ENCODE data around the gene GBE1.
"Not testable (repeated sequence)": the region's sequence is repeated elsewhere in the genome, so short reads cannot be mapped to it uniquely, and the experiment has no call there.

The GBE1 gene

GRCh38 chr3:81496407-81497104, 264.9 kb downstream of the GBE1 start:
- in situ Hi-C loops (cut with MboI; ENCODE audit: low sequenced_read_pairs), result no loop called here
- H3K36me3 ChIP-seq (replicated peaks), result no peaks in the 10 kb centered on the region

GRCh38 chr3:81492471-81492870, 269.0 kb downstream of the GBE1 start:
- H3K4me1 ChIP-seq; H3K27me3 ChIP-seq (ENCODE audit: low read depth); H3K9me3 ChIP-seq; H3K4me3 ChIP-seq; H3K36me3 ChIP-seq (replicated peaks); in situ Hi-C loops (cut with MboI; ENCODE audit: low sequenced_read_pairs); DNase-seq (ENCODE audit: low spot score in 2 of 2): not testable (repeated sequence)

More at GRCh38 chr3:81496407-81497104, 264.9 kb downstream of the GBE1 start:
- H3K27me3 ChIP-seq (ENCODE audit: low read depth), result no peaks in the 10 kb centered on the region
- H3K4me3 ChIP-seq, result no peak overlapping the region
- DNase-seq (ENCODE audit: low spot score in 2 of 2), result no peak
- H3K9me3 ChIP-seq, result no peaks in the 10 kb centered on the region
- H3K4me1 ChIP-seq, result no peaks in the 10 kb centered on the region

DNA sequence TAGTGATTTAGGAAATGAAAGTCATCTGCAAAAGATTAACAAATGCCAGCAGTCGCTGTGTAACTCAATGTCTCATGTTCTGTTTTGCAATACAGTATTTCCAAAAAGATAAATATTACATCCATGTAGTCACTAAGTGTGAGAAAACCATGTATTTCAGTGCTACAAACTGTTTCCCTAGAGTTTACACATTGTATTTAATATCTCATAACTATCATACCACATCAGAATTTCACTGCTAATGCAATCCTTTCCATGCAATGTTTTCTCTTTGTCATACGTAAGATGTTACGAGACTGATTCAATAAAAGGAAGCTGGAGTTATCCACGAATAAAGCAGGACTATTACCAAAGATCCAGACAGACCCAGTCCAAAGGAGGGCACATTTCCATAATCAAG, 269.4 kb downstream of the GBE1 start:
- no peak overlapping the region for H3K4me3 ChIP-seq
- DNase-seq (ENCODE audit: low spot score in 2 of 2), result no peak
- no peaks in the 10 kb centered on the region for H3K27me3 ChIP-seq (ENCODE audit: low read depth)
- in situ Hi-C loops (cut with MboI; ENCODE audit: low sequenced_read_pairs), result no loop called here
- no peaks in the 10 kb centered on the region for H3K4me1 ChIP-seq
- H3K36me3 ChIP-seq (replicated peaks), result no peaks in the 10 kb centered on the region
- H3K9me3 ChIP-seq, result no peaks in the 10 kb centered on the region

- peak; percentile 82 to 93 for DNase-seq (ENCODE audit: low spot score in 2 of 2)
- Histone ChIP-seq H3K27me3 (ENCODE audit: low read depth) (no peaks in the 10 kb centered on the region), H3K4me3 (no peak overlapping the region), H3K36me3 (replicated peaks) (no peaks in the 10 kb centered on the region), H3K4me1 (no peaks in the 10 kb centered on the region), H3K9me3 (no peaks in the 10 kb centered on the region)
- in situ Hi-C loops (cut with MboI; ENCODE audit: low sequenced_read_pairs), result no loop called here
These were observed 270.7 kb downstream of the GBE1 start for GRCh38 chr3:81490541-81491288.

DNA sequence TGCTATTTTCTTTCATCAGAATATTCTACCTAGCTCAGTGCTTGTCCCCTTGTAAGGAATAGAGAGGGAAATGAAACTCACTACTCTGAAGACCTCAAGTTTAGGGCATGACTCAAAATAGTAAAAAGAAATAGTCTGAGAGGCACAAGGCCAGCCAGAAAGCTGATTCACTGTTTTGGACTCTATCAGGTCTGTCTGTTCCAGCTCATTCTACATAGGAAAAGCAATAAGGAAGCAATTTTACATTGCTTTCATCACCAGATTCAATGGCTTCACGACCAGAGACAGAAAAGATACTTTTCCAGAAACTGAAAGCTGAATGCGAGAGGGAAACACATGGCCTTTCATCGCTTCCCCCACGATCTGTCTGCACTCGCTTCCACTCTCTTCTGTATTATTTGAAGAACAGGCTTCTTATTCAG, 276.0 kb downstream of the GBE1 start:
- no peak for DNase-seq (ENCODE audit: low spot score in 2 of 2)
- Histone ChIP-seq H3K27me3 (ENCODE audit: low read depth) (no peaks in the 10 kb centered on the region), H3K9me3 (no peaks in the 10 kb centered on the region), H3K36me3 (replicated peaks) (no peaks in the 10 kb centered on the region), H3K4me3 (no peak overlapping the region), H3K4me1 (no peaks in the 10 kb centered on the region)
- in situ Hi-C loops (cut with MboI; ENCODE audit: low sequenced_read_pairs), result no loop called here

- Histone ChIP-seq H3K36me3 (replicated peaks) (no peaks in the 10 kb centered on the region), H3K4me1 (no peaks in the 10 kb centered on the region), H3K4me3 (no peak overlapping the region), H3K9me3 (no peaks in the 10 kb centered on the region), H3K27me3 (ENCODE audit: low read depth) (no peaks in the 10 kb centered on the region)
- in situ Hi-C loops (cut with MboI; ENCODE audit: low sequenced_read_pairs), result no loop called here
- no peak for DNase-seq (ENCODE audit: low spot score in 2 of 2)
These were observed 276.9 kb downstream of the GBE1 start for GRCh38 chr3:81484520-81484919.

- H3K4me3 ChIP-seq, result no peak overlapping the region
- no peaks in the 10 kb centered on the region for H3K4me1 ChIP-seq
- in situ Hi-C loops (cut with MboI; ENCODE audit: low sequenced_read_pairs), result no loop called here
- no peaks in the 10 kb centered on the region for H3K36me3 ChIP-seq (replicated peaks)
- no peaks in the 10 kb centered on the region for H3K9me3 ChIP-seq
- no peak for DNase-seq (ENCODE audit: low spot score in 2 of 2)
- H3K27me3 ChIP-seq (ENCODE audit: low read depth), result no peaks in the 10 kb centered on the region
These were observed 278.4 kb downstream of the GBE1 start for GRCh38 chr3:81483046-81483445.

DNA sequence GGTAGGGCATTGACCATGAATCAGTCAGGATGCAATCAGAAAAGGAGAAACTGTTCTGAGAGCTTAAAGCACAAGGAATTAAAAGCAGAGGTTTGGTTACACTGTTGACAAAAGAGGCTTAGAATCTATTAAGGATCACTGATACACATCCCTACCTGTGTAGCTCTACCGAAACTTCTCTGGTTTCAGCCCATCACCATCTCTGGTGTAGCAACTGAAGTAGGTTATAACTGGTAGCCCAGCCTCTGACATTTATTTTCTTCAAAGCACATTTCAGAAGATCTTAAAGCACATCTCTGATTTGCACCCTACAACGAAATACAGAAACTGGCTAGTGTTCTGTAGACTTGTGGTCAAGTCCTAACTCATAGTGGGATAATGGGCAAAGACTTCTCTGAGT, 283.7 kb downstream of the GBE1 start:
- in situ Hi-C loops (cut with MboI; ENCODE audit: low sequenced_read_pairs), result no loop called here
- Histone ChIP-seq H3K36me3 (replicated peaks) (no peaks in the 10 kb centered on the region), H3K27me3 (ENCODE audit: low read depth) (no peaks in the 10 kb centered on the region), H3K4me1 (no peaks in the 10 kb centered on the region), H3K4me3 (no peak overlapping the region), H3K9me3 (no peaks in the 10 kb centered on the region)
- no peak for DNase-seq (ENCODE audit: low spot score in 2 of 2)

GRCh38 chr3:81476692-81477091, 284.8 kb downstream of the GBE1 start:
- Histone ChIP-seq H3K9me3 (no peaks in the 10 kb centered on the region), H3K36me3 (replicated peaks) (no peaks in the 10 kb centered on the region), H3K4me1 (no peaks in the 10 kb centered on the region), H3K4me3 (no peak overlapping the region), H3K27me3 (ENCODE audit: low read depth) (no peaks in the 10 kb centered on the region)
- in situ Hi-C loops (cut with MboI; ENCODE audit: low sequenced_read_pairs), result no loop called here
- no peak for DNase-seq (ENCODE audit: low spot score in 2 of 2)

GRCh38 chr3:81472600-81473362, 288.7 kb downstream of the GBE1 start:
- no peak overlapping the region for H3K4me3 ChIP-seq
- in situ Hi-C loops (cut with MboI; ENCODE audit: low sequenced_read_pairs), result no loop called here
- no peaks in the 10 kb centered on the region for H3K4me1 ChIP-seq
- H3K36me3 ChIP-seq (replicated peaks), result no peaks in the 10 kb centered on the region
- H3K27me3 ChIP-seq (ENCODE audit: low read depth), result no peaks in the 10 kb centered on the region
- no peak for DNase-seq (ENCODE audit: low spot score in 2 of 2)
- no peaks in the 10 kb centered on the region for H3K9me3 ChIP-seq

DNA sequence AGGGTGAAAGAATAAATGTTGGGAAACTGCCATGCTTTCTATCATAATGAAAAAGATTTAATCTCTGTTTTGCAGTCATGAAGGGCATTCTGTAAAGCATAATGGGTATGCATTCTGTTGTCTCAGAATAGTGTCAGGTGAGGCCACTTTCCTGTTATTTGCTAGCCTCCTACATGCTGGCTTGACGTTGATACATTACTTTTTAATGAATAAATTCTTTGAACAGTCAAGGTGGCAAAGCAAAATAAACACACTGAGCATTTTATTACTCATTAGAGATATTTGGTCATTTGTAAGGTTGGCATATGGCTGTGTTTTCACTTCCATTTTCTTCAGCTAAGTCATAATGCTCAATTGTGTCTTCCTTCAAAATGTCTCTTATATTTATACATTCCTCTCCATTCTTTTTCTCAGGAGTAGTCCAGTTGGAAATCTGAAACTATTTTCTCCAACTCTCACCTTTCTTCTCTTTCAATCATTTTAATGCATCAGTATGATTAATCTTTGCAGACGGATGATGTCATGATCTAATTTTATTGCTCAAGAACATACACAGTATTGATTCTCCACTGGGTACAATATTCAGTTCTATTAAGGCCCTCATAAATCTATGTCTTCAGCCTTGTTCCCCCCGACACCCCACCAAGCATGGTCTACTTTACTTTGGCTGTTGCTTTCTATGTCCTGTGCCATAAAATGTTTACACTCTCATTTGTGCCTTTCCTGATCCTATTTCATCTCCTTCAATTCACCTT, 290.7 kb downstream of the GBE1 start:
- Histone ChIP-seq H3K4me3 (no peak overlapping the region), H3K9me3 (no peaks in the 10 kb centered on the region), H3K4me1 (no peaks in the 10 kb centered on the region), H3K36me3 (replicated peaks) (no peaks in the 10 kb centered on the region), H3K27me3 (ENCODE audit: low read depth) (no peaks in the 10 kb centered on the region)
- DNase-seq (ENCODE audit: low spot score in 2 of 2), result no peak
- in situ Hi-C loops (cut with MboI; ENCODE audit: low sequenced_read_pairs), result no loop called here

- Histone ChIP-seq H3K4me3 (no peak overlapping the region), H3K36me3 (replicated peaks) (no peaks in the 10 kb centered on the region), H3K9me3 (no peaks in the 10 kb centered on the region), H3K4me1 (no peaks in the 10 kb centered on the region), H3K27me3 (ENCODE audit: low read depth) (no peaks in the 10 kb centered on the region)
- DNase-seq (ENCODE audit: low spot score in 2 of 2), result no peak
- in situ Hi-C loops (cut with MboI; ENCODE audit: low sequenced_read_pairs), result no loop called here
These were observed 293.1 kb downstream of the GBE1 start for GRCh38 chr3:81468391-81468790.

- H3K27me3 ChIP-seq (ENCODE audit: low read depth), result no peaks in the 10 kb centered on the region
- in situ Hi-C loops (cut with MboI; ENCODE audit: low sequenced_read_pairs), result no loop called here
These were observed 295.3 kb downstream of the GBE1 start for GRCh38 chr3:81466201-81466560.

More at GRCh38 chr3:81466201-81466560, 295.3 kb downstream of the GBE1 start:
- no peaks in the 10 kb centered on the region for H3K4me1 ChIP-seq
- H3K9me3 ChIP-seq, result no peaks in the 10 kb centered on the region
- DNase-seq (ENCODE audit: low spot score in 2 of 2), result no peak
- H3K36me3 ChIP-seq (replicated peaks), result no peaks in the 10 kb centered on the region
- H3K4me3 ChIP-seq, result no peak overlapping the region

Measured in HAP-1 (cell line).